Choroid plexus epithelial cell (primary cell): ENCODE results near the gene PAQR5.
A peak's percentile ranks its signal among the peaks of the same experiment; 100 is the strongest.

Source experiments
- DNase-seq: peaks from one replicate; pipeline ENCODE4 v3.0.0-alpha.2; 2010; ENCODE audit warnings: low read depth
- H3K4me3 ChIP-seq: 2 replicates; pipeline ENCODE4 v1.5.1; 2011; ENCODE audit warnings: low read depth, mild to moderate bottlenecking, control low read depth, low read length, moderate library complexity
- CTCF ChIP-seq: conservative IDR thresholded peaks from 2 replicates; pipeline ENCODE4 v1.5.1; 2011; ENCODE audit warnings: low read depth, mild to moderate bottlenecking, control low read depth, inconsistent platforms, low read length, moderate library complexity

The PAQR5 gene

GRCh38 chr15:69298697-69299441 lies at the start of gene PAQR5:
TSS of gene PAQR5 (plus strand) at chr15:69298912. CDS start at chr15:69360081, 61,169 bp downstream.
- no peak for TF ChIP-seq CTCF
- peak within 1 kb of the TSS; percentile 60 for H3K4me3 ChIP-seq
- DNase-seq = no peak

- no peak overlapping the region for H3K4me3 ChIP-seq
- TF ChIP-seq CTCF = no peak
- peak; percentile 80 for DNase-seq
These were observed 45.6 kb upstream of the PAQR5 start for GRCh38 chr15:69253156-69253555.

- H3K4me3 ChIP-seq = no peak overlapping the region
- peak; percentile 56 for TF ChIP-seq CTCF
- peak; percentile 54 for DNase-seq
These were observed 33.3 kb upstream of the PAQR5 start for GRCh38 chr15:69265347-69265955.

- DNase-seq = no peak
- no peak overlapping the region for H3K4me3 ChIP-seq
- TF ChIP-seq CTCF = no peak
These were observed 27.5 kb upstream of the PAQR5 start for GRCh38 chr15:69271217-69271616.

GRCh38 chr15:69272139-69272538 lies 26.6 kb upstream of the PAQR5 start:
- TF ChIP-seq CTCF = no peak
- peak; percentile 62 for DNase-seq
- H3K4me3 ChIP-seq = no peak overlapping the region

- H3K4me3 ChIP-seq = no peak overlapping the region
- no peak for TF ChIP-seq CTCF
- DNase-seq = peak; percentile 17
These were observed 25.8 kb upstream of the PAQR5 start for GRCh38 chr15:69272891-69273290.
